Peyer's patch (tissue), 4 donors: ENCODE results near the gene EFCAB3. TPM values are rescaled to one million over a fixed set of nuclear protein-coding genes. Genes with fewer than 3 reads are reported as not detected.

Experiments
- DNase-seq, 3 donors: peaks; one replicate each; pipeline ENCODE4 v3.0.0-alpha.2; 2017 to 2019
- H3K27ac ChIP-seq, 4 donors: fragments of 200-600 bp; sonication (generic); one replicate each; pipeline ENCODE4 v1.5.1; 2016 to 2019
- H3K27me3 ChIP-seq, 2 donors: fragments of 200-600 bp; sonication (generic); one replicate each; pipeline ENCODE4 v1.5.1; 2019
- H3K36me3 ChIP-seq, 3 donors: fragments of 200-600 bp; sonication (generic); one replicate each; pipeline ENCODE4 v1.5.1; 2016 to 2019
- H3K4me1 ChIP-seq, 4 donors: fragments of 200-600 bp; sonication (generic); one replicate each; pipeline ENCODE4 v1.5.1; 2016 to 2019
- H3K4me3 ChIP-seq, 4 donors: fragments of 200-600 bp; sonication (generic); 1 replicate in 3 of 4; 2 replicates in 1 of 4; pipeline ENCODE4 v1.5.1; 2016 to 2019; ENCODE audit warnings: mild to moderate bottlenecking in 1 of 4
- H3K9me3 ChIP-seq, 4 donors: fragments of 200-600 bp; sonication (generic); one replicate each; pipeline ENCODE4 v1.5.1; 2016 to 2019; ENCODE audit warnings: mild to moderate bottlenecking in 1 of 4
- POLR2A ChIP-seq, 2 donors: fragments of 450-650 bp; IDR thresholded peaks; one replicate each; pipeline ENCODE4 v1.5.1; 2017; ENCODE audit warnings: antibody characterized with exemption in 2 of 2, mild to moderate bottlenecking in 2 of 2, moderate library complexity in 2 of 2
- total RNA-seq, 4 donors: library from RNA; depleted of rRNA; stranded (reverse); fragments of >200 nt; gene quantifications; one replicate each; pipeline ENCODE4 v1.1.0, GENCODE V29; 2016
- TF ChIP-seq, protein P1 (sequence below), 6 experiments: fragments of 450-650 bp in 4 of 6; fragments of 200-600 bp in 2 of 6; sonication (generic) in 1 of 6; IDR thresholded peaks; one replicate each; pipeline ENCODE4 v1.5.1; 2017 to 2019; ENCODE audit warnings: antibody characterized with exemption in 6 of 6, mild to moderate bottlenecking in 3 of 6, moderate library complexity in 1 of 6

EFCAB3 gene
- not detected for total RNA-seq

DNA sequence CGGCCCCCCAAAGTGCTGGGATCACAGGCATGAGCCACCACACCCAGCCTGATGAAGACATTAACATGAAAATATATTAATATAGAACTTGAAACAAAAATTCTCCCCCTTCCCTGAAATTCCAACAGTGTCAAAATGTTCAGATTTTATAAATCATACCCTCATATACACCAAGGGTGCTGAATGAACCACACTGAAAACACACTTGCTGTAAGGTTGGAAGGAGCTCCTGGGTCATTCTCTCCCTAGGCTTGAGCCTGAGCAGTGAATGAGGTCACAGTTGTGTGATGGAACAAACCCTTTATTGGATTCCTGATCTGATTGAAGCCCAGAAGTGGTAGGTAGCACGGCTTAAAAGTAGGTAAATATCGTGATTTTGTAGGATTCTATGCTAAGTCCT is at the start of gene EFCAB3:
Gene EFCAB3, plus strand, starts transcription at position 301 of the 400 bp plus-strand sequence. CDS start 2,427 bp downstream, outside the sequence.
- Histone ChIP-seq H3K9me3 (no peaks in the 10 kb centered on the region), H3K4me3 (no peak within 1 kb of the TSS), H3K27ac (no peak within 1 kb of the TSS), H3K27me3 (no peaks in the 10 kb centered on the region), H3K4me1 (no peaks in the 10 kb centered on the region), H3K36me3 (no peaks in the 10 kb centered on the region)
- DNase-seq: no peak
- TF ChIP-seq, protein P1, sequence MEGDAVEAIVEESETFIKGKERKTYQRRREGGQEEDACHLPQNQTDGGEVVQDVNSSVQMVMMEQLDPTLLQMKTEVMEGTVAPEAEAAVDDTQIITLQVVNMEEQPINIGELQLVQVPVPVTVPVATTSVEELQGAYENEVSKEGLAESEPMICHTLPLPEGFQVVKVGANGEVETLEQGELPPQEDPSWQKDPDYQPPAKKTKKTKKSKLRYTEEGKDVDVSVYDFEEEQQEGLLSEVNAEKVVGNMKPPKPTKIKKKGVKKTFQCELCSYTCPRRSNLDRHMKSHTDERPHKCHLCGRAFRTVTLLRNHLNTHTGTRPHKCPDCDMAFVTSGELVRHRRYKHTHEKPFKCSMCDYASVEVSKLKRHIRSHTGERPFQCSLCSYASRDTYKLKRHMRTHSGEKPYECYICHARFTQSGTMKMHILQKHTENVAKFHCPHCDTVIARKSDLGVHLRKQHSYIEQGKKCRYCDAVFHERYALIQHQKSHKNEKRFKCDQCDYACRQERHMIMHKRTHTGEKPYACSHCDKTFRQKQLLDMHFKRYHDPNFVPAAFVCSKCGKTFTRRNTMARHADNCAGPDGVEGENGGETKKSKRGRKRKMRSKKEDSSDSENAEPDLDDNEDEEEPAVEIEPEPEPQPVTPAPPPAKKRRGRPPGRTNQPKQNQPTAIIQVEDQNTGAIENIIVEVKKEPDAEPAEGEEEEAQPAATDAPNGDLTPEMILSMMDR (IDR thresholded peaks at IDR 0.05): no peak
- no peak for TF ChIP-seq POLR2A (IDR thresholded peaks at IDR 0.05)

DNA sequence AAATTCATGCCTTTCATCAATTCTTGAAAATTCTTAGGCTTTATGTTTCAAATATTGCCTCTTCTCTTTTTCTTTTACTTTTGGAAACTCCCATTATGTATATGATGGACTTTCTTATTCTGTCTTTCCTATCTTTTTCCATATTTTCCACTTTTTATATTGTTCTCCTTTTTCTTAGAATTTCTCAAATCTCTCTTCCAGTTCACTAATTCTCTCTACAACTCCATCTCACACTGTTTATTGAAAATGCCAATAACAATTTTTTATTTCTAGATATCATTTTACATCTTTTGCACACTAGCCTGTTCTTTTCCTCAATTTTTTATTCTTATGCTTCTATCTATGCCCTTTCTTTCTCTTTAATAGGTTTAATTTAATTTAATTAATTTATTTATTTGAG is 43.8 kb upstream of the EFCAB3 start:
- Histone ChIP-seq H3K27ac (no peak overlapping the region), H3K4me3 (no peak overlapping the region), H3K9me3 (no peaks in the 10 kb centered on the region), H3K27me3 (no peaks in the 10 kb centered on the region), H3K36me3 (no peaks in the 10 kb centered on the region), H3K4me1 (no peaks in the 10 kb centered on the region)
- no peak for TF ChIP-seq POLR2A (IDR thresholded peaks at IDR 0.05)
- TF ChIP-seq, protein P1 (IDR thresholded peaks at IDR 0.05): no peak
- no peak for DNase-seq

DNA sequence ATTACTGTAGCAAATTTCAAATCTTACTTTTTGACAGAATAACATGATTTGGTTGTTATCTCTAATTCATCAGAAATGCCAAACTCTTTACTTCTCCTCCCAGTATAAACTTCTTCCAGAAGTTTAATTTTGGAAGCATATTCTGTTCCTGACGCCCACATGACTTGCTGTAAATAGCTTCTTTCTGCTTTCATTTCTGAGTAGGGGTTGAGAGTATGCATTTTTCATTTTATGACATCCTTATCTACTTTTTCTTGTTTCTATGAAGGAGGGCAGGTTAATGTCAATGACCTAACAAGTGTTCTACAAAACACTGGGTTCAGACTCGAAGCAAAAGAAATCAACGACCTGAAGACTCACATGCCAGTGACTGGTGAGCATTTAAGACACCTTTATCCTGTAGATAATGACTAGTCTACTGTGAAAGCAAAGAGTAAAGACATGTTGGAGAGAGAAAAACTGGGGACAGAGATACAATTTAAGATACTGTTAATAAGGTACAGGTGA is 36.5 kb upstream of the EFCAB3 start:
- Histone ChIP-seq H3K36me3 (no peaks in the 10 kb centered on the region), H3K4me1 (no peaks in the 10 kb centered on the region), H3K4me3 (no peak overlapping the region), H3K9me3 (no peaks in the 10 kb centered on the region), H3K27ac (no peak overlapping the region), H3K27me3 (no peaks in the 10 kb centered on the region)
- no peak for DNase-seq
- TF ChIP-seq POLR2A (IDR thresholded peaks at IDR 0.05): no peak
- TF ChIP-seq, protein P1 (IDR thresholded peaks at IDR 0.05): no peak

DNA sequence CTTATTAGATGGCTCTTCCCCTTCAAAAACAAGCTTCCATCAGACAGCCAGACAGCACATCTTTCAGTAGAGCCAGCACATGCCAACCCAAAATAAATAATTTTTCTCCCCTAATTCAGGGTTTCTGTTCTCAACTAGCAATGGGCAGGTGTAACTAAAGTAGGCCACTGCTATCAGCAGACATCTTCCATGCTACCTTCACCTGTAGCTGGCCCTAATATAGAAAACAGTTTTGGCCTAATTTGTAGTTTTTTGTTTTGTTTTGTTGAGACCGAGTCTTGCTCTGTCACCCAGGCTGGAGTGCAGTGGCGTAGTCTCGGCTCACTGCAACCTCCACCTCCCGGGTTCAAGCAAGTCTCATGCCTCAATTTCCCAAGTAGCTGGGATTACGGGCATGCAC is 29.2 kb upstream of the EFCAB3 start:
- Histone ChIP-seq H3K27ac (no peak overlapping the region), H3K36me3 (no peaks in the 10 kb centered on the region), H3K27me3 (no peaks in the 10 kb centered on the region), H3K4me1 (no peaks in the 10 kb centered on the region), H3K4me3 (no peak overlapping the region), H3K9me3 (no peaks in the 10 kb centered on the region)
- no peak for DNase-seq
- TF ChIP-seq POLR2A (IDR thresholded peaks at IDR 0.05): no peak
- TF ChIP-seq, protein P1 (IDR thresholded peaks at IDR 0.05): no peak

DNA sequence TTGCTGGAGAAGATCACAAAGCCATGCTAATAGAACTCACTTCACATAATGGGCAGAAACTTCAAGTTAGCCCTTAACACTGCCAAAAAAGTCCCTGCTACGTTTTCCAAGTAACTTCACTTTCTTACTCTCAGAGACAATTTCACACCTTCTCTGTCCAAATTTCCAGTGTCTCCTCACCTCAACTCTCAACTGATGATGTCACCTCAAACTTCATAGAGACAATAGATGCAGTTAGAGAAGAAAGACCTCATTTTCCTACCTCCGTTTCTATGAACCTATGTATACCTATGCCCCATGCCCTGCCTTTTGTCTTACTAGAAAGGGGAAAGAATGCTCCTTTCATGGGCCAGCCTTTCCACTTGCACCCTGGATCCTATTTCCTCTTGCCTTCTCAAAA is 14.2 kb upstream of the EFCAB3 start:
- H3K4me1 ChIP-seq: no peaks in the 10 kb centered on the region
- no peaks in the 10 kb centered on the region for H3K9me3 ChIP-seq
- H3K27me3 ChIP-seq: no peaks in the 10 kb centered on the region
- no peak overlapping the region for H3K27ac ChIP-seq
- TF ChIP-seq, protein P1 (IDR thresholded peaks at IDR 0.05): no peak
- no peak for TF ChIP-seq POLR2A (IDR thresholded peaks at IDR 0.05)
- no peaks in the 10 kb centered on the region for H3K36me3 ChIP-seq
- H3K4me3 ChIP-seq: no peak overlapping the region
- DNase-seq: no peak

DNA sequence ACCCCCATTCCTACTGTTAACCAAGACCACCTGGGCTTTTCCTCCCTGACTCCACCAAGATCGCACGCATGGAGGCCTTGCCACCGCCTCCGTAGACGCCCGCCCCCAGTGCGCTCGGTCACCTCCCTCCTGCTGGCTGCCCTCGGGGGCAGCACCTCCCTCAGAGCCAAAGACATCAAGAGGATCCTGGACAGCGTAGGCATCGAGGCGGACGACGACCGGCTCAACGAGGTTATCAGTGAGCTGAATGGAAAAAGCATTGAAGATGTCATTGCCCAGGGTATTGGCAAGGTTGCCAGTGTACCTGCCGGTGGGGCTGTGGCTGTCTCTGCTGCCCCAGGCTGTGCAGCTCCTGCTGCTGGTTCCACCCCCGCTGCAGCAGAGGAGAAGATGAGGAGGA is 1.2 kb downstream of the EFCAB3 start:
- Histone ChIP-seq H3K4me1 (no peaks in the 10 kb centered on the region), H3K36me3 (no peaks in the 10 kb centered on the region), H3K27ac (no peak overlapping the region), H3K4me3 (no peak overlapping the region), H3K27me3 (no peaks in the 10 kb centered on the region), H3K9me3 (no peaks in the 10 kb centered on the region)
- TF ChIP-seq POLR2A (IDR thresholded peaks at IDR 0.05): no peak
- TF ChIP-seq, protein P1 (IDR thresholded peaks at IDR 0.05): no peak
- no peak for DNase-seq
